GM06990 (cell line): ENCODE measurements around the gene DACH2.

Experiments
- DNase-seq: peaks from one replicate; pipeline ENCODE4 v3.0.0-alpha.2; 2011; ENCODE audit not compliant: insufficient read length; ENCODE audit errors: extremely low read depth
- H3K27me3 ChIP-seq: replicated peaks from 2 replicates; pipeline ENCODE4 v1.6.0; 2011; ENCODE audit warnings: low read length; ENCODE audit not compliant: control insufficient read depth, insufficient read depth
- H3K36me3 ChIP-seq: 2 replicates; pipeline ENCODE4 v1.5.1; 2011; ENCODE audit warnings: low read length; ENCODE audit not compliant: control insufficient read depth, insufficient read depth
- H3K4me3 ChIP-seq: replicated peaks from 2 replicates; pipeline ENCODE4 v1.5.1; 2011; ENCODE audit warnings: low read depth, mild to moderate bottlenecking, control low read depth, low read length
- TF ChIP-seq, protein P1 (sequence below): IDR thresholded peaks from 2 replicates; pipeline ENCODE4 v1.5.1; 2011; ENCODE audit warnings: low read length, control low read depth, mild to moderate bottlenecking, inconsistent platforms; ENCODE audit not compliant: insufficient read depth, poor library complexity, severe bottlenecking

The DACH2 gene

DNA sequence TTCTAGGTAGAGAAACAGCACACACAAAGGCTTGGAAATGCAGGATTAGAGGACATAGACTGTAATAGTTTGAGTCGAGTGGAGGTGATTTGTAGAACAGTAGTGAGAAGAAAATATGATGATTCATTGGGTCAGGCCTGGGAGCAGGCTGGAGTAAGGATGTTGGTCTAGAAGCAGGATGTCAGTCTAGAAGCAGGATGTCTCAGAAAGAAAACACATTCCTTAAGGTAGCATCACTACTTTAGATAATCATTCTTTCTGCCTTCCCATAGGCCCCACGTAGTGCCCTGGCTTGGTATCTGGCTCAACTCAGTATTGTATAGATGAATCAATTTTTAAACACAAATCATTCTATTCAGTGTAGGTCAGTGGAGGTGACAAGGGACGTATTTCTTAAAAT, 11.2 kb upstream of the DACH2 start:
- no peaks in the 10 kb centered on the region for H3K27me3 ChIP-seq
- DNase-seq: no peak

DNA sequence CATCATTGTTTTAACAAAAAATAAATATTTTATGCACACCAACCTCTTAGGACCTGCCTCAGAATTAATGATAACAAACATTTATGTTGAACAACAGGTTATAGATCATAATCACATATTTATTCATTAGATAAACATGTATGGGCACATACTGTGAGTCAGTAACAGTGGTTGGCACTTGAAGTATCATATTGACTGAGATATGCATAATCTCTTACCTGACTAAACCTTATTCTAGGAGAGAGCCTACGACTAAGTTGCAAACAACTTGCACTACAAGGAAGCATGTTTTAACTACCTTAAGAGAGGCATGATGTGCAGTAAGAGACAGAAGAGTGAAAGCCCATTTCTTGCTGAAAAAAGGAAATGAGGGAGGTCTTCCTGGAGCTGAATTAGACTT, 6.5 kb upstream of the DACH2 start:
- Histone ChIP-seq H3K4me3 (no peak overlapping the region), H3K27me3 (no peaks in the 10 kb centered on the region), H3K36me3 (no peaks in the 10 kb centered on the region)
- DNase-seq: no peak
- TF ChIP-seq, protein P1, sequence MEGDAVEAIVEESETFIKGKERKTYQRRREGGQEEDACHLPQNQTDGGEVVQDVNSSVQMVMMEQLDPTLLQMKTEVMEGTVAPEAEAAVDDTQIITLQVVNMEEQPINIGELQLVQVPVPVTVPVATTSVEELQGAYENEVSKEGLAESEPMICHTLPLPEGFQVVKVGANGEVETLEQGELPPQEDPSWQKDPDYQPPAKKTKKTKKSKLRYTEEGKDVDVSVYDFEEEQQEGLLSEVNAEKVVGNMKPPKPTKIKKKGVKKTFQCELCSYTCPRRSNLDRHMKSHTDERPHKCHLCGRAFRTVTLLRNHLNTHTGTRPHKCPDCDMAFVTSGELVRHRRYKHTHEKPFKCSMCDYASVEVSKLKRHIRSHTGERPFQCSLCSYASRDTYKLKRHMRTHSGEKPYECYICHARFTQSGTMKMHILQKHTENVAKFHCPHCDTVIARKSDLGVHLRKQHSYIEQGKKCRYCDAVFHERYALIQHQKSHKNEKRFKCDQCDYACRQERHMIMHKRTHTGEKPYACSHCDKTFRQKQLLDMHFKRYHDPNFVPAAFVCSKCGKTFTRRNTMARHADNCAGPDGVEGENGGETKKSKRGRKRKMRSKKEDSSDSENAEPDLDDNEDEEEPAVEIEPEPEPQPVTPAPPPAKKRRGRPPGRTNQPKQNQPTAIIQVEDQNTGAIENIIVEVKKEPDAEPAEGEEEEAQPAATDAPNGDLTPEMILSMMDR: no peak

More for the DNA sequence above, 11.2 kb upstream of the DACH2 start:
- TF ChIP-seq, protein P1: no peak
- Histone ChIP-seq H3K4me3 (no peak overlapping the region), H3K36me3 (no peaks in the 10 kb centered on the region)

DNA sequence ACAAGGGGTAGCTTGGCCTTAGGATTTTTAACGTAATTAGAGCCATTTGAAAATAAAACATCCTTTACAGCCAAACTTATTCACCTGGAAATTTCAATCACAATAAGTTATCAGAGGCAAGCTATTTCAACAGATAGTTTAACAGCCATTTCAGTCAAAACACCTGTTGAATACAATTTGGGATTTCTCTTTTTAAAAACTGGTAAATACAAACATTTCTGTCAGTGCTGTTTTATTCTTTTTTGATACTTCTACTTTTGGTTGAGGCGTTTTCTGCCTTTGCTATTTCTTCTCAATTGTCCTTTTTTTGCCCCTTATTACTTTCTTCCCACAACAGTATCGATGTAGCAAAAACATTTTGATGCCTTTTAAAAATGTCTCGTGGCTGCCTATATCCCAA, 2.1 kb upstream of the DACH2 start:
- no peak for DNase-seq
- Histone ChIP-seq H3K27me3 (no peaks in the 10 kb centered on the region; the same call in 1 of the 2 replicates), H3K36me3 (no peaks in the 10 kb centered on the region), H3K4me3 (no peak overlapping the region)
- TF ChIP-seq, protein P1: no peak

DNA sequence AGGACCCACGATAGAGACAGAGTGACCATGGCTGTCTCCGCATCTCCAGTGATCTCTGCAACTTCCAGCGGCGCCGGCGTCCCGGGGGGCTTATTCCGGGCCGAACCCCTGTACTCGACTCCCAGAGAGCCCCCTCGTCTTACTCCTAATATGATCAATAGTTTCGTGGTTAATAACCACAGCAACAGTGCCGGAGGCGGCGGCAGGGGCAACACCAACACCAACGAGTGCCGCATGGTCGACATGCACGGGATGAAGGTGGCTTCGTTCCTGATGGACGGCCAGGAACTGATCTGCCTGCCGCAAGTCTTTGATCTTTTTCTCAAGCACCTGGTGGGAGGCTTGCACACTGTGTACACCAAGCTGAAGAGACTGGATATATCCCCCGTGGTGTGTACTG, 343 bp downstream of the DACH2 start:
- peak overlapping the region; percentile 51 for H3K4me3 ChIP-seq
- TF ChIP-seq, protein P1: no peak

DNA sequence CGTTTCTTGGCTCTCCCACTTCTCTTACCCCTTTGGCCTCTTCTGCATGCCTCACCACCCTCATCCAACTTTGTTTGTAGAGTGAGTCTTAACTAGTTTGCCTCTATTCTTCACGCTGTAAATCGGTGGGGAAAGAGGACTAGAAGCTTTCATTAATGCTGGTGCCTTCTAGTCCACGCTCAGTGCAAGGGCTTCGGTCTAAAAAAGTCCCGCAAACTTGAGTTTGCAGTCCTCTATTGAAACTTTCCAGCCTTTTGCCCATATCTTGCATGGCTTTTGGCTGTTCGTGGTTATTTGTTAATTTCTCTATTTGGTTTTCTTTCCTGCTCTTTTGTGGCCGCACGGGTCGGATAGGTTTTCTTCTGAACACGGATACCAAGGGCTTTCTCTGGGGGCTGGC, 868 bp downstream of the DACH2 start:
- DNase-seq: no peak
- no peaks in the 10 kb centered on the region for H3K36me3 ChIP-seq
- H3K27me3 ChIP-seq: no peaks in the 10 kb centered on the region; the same call in 1 of the 2 replicates
- TF ChIP-seq, protein P1: no peak
- H3K4me3 ChIP-seq: no peak overlapping the region; the same call in 1 of the 2 replicates

More for the DNA sequence above, 343 bp downstream of the DACH2 start:
- no peak for DNase-seq
- Histone ChIP-seq H3K27me3 (no peaks in the 10 kb centered on the region; the same call in 1 of the 2 replicates), H3K36me3 (no peaks in the 10 kb centered on the region)

DNA sequence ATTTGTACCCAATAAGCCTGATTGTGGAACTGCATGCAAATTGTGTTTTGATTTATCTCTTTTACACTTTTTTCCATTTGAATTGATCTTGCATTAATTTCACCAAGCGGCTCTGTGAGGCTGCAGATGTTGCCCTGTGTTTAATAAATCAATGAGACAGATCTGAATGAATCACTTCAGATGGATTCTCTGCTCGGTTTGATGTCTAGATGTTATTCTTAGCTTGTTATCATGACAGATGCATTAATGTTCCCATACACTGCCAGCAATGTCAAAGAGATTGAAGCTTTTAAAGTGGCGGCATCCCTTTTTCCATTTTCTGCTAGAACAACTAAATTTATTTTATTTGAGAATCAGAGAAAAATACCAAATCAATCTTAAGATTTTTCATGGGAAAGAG, 6.3 kb downstream of the DACH2 start:
- DNase-seq: no peak
- Histone ChIP-seq H3K4me3 (no peak overlapping the region), H3K27me3 (no peaks in the 10 kb centered on the region), H3K36me3 (no peaks in the 10 kb centered on the region)
- TF ChIP-seq, protein P1: no peak
